ENCODE results near the gene LCN6.

Gene LCN6

DNA sequence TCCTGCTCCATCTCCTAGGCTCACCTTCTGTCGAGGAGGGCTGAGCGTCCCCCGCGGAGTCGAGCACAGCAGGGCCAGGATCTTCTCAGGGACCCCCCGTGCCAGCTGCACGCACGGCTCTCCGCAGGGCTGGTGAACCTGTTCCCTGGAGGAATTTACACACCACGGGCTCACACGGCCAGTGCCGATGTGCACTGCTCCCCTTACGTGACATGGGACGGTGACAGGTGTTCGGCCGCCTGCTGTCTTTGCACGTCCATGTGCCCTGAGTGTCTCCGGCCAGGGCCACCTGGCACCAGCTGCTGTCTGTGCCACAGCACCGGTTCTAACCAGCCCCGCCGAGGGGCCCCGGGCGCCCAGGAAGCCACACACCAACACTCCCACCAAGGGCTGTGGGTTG is 52.4 kb downstream of the LCN6 start:
- Histone ChIP-seq H4K91ac (ENCODE audit: low read depth, low read length) (no peak overlapping the region), H3K79me2 (ENCODE audit: control insufficient read depth, insufficient read depth, low read length, poor library complexity) (no peaks in the 10 kb centered on the region), H3K4me3 (ENCODE audit: low read depth, low read length) (no peak overlapping the region), H3K9me3 (ENCODE audit: insufficient read depth, low read depth, low read length) (peaks cover 6% of the 10 kb centered on the region), H3K4me2 (ENCODE audit: low read length) (no peak overlapping the region), H3K4ac (ENCODE audit: low read depth, low read length) (no peak overlapping the region), H3K27me3 (ENCODE audit: insufficient read depth, low read length) (no peaks in the 10 kb centered on the region), H3K14ac (ENCODE audit: low read length) (no peak overlapping the region), H3K9ac (ENCODE audit: low read length) (no peak overlapping the region), H3K4me1 (ENCODE audit: control insufficient read depth in 1 of 2, insufficient read depth in 2 of 2, low read length in 2 of 2) (peaks cover 3 to 9% of the 10 kb centered on the region in 2 experiments), H2BK120ac (ENCODE audit: insufficient read depth, low read length, poor library complexity) (no peak overlapping the region), H2AK5ac (ENCODE audit: low read length) (no peak overlapping the region), H3K18ac (ENCODE audit: low read length) (no peak overlapping the region), H2BK5ac (ENCODE audit: low read depth, low read length, poor library complexity) (no peak overlapping the region), H3K23ac (ENCODE audit: low read length) (no peak overlapping the region), H2BK12ac (ENCODE audit: low read length) (no peak overlapping the region), H4K8ac (ENCODE audit: low read depth, low read length) (no peak overlapping the region), H3K79me1 (ENCODE audit: low read length) (no peaks in the 10 kb centered on the region), H3K27ac (ENCODE audit: low read depth, low read length) (no peak overlapping the region), H2AFZ (ENCODE audit: insufficient read depth, low read length, poor library complexity) (no peak overlapping the region), H4K12ac (ENCODE audit: low read depth, low read length) (no peak overlapping the region), H3K36me3 (ENCODE audit: control insufficient read depth in 1 of 2, insufficient read depth in 2 of 2, low read length in 2 of 2) (no peaks in the 10 kb centered on the region)
- no peak for DNase-seq
- WGBS (ENCODE audit: extremely low coverage, insufficient coverage, insufficient read length) = no CpG with 5 or more reads among the region's 23 CpGs

DNA sequence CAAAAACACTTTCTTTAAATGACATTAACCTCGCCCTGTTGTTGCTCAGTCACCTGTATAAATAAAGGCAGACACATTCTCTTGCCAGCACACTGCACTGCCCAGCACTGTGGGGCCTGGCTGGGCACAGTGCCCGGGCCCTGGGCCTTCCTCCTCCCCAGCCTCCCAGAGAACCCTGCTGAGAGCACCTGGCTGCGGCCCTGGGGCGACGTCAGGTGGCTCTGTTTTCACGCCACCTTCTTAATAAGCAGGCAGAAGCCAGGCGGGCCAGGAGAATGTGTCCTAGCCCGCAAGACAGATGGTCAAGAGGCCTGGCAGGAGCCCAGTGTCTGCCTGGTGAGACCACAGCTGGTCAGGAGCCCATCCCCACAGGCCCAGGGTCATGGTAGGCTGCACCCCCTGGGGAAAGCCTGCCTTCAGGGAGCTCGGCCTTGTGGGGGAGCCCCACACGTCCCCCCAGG is 52.9 kb downstream of the LCN6 start:
- no peaks in the 10 kb centered on the region for H3K27me3 ChIP-seq (ENCODE audit: insufficient read depth, low read length)
- H3K18ac ChIP-seq (ENCODE audit: low read length) = no peak overlapping the region
- no peak overlapping the region for H2BK12ac ChIP-seq (ENCODE audit: low read length)
- no peaks in the 10 kb centered on the region for H3K36me3 ChIP-seq (ENCODE audit: control insufficient read depth in 1 of 2, insufficient read depth in 2 of 2, low read length in 2 of 2)
- H3K23ac ChIP-seq (ENCODE audit: low read length) = no peak overlapping the region
- H3K27ac ChIP-seq (ENCODE audit: low read depth, low read length) = no peak overlapping the region
- H3K9me3 ChIP-seq (ENCODE audit: insufficient read depth, low read depth, low read length) = peaks cover 6% of the 10 kb centered on the region
- no peak overlapping the region for H4K8ac ChIP-seq (ENCODE audit: low read depth, low read length)
- H3K4me1 ChIP-seq (ENCODE audit: control insufficient read depth in 1 of 2, insufficient read depth in 2 of 2, low read length in 2 of 2) = peaks cover 3 to 9% of the 10 kb centered on the region in 2 experiments
- H3K79me1 ChIP-seq (ENCODE audit: low read length) = no peaks in the 10 kb centered on the region
- no peak overlapping the region for H3K9ac ChIP-seq (ENCODE audit: low read length)
- no CpG with 5 or more reads among the region's 10 CpGs for WGBS (ENCODE audit: extremely low coverage, insufficient coverage, insufficient read length)
- H4K12ac ChIP-seq (ENCODE audit: low read depth, low read length) = no peak overlapping the region
- H3K4ac ChIP-seq (ENCODE audit: low read depth, low read length) = no peak overlapping the region
- H2BK5ac ChIP-seq (ENCODE audit: low read depth, low read length, poor library complexity) = no peak overlapping the region
- H3K4me2 ChIP-seq (ENCODE audit: low read length) = no peak overlapping the region
- no peak overlapping the region for H3K4me3 ChIP-seq (ENCODE audit: low read depth, low read length)
- no peak overlapping the region for H2BK120ac ChIP-seq (ENCODE audit: insufficient read depth, low read length, poor library complexity)
- no peaks in the 10 kb centered on the region for H3K79me2 ChIP-seq (ENCODE audit: control insufficient read depth, insufficient read depth, low read length, poor library complexity)
- no peak overlapping the region for H3K14ac ChIP-seq (ENCODE audit: low read length)
- no peak overlapping the region for H2AFZ ChIP-seq (ENCODE audit: insufficient read depth, low read length, poor library complexity)
- no peak overlapping the region for H2AK5ac ChIP-seq (ENCODE audit: low read length)
- no peak overlapping the region for H4K91ac ChIP-seq (ENCODE audit: low read depth, low read length)
- no peak for DNase-seq

GRCh38 chr9:136694872-136695247 is 53.5 kb downstream of the LCN6 start:
- DNase-seq = no peak
- no peak overlapping the region for H2BK12ac ChIP-seq (ENCODE audit: low read length)
- H3K9ac ChIP-seq (ENCODE audit: low read length) = no peak overlapping the region

GRCh38 chr9:136694163-136694871 is 54.0 kb downstream of the LCN6 start:
- Histone ChIP-seq H3K27ac (ENCODE audit: low read depth, low read length) (no peak overlapping the region), H3K27me3 (ENCODE audit: insufficient read depth, low read length) (no peaks in the 10 kb centered on the region), H3K9ac (ENCODE audit: low read length) (no peak overlapping the region), H3K23ac (ENCODE audit: low read length) (no peak overlapping the region), H3K4ac (ENCODE audit: low read depth, low read length) (no peak overlapping the region), H3K79me2 (ENCODE audit: control insufficient read depth, insufficient read depth, low read length, poor library complexity) (no peaks in the 10 kb centered on the region), H4K8ac (ENCODE audit: low read depth, low read length) (no peak overlapping the region), H3K14ac (ENCODE audit: low read length) (no peak overlapping the region), H4K12ac (ENCODE audit: low read depth, low read length) (no peak overlapping the region), H2AK5ac (ENCODE audit: low read length) (no peak overlapping the region), H3K36me3 (ENCODE audit: control insufficient read depth in 1 of 2, insufficient read depth in 2 of 2, low read length in 2 of 2) (no peaks in the 10 kb centered on the region), H3K4me3 (ENCODE audit: low read depth, low read length) (no peak overlapping the region), H3K9me3 (ENCODE audit: insufficient read depth, low read depth, low read length) (peaks cover 6% of the 10 kb centered on the region), H3K18ac (ENCODE audit: low read length) (no peak overlapping the region), H2BK120ac (ENCODE audit: insufficient read depth, low read length, poor library complexity) (no peak overlapping the region), H4K91ac (ENCODE audit: low read depth, low read length) (no peak overlapping the region), H2BK5ac (ENCODE audit: low read depth, low read length, poor library complexity) (no peak overlapping the region), H3K4me2 (ENCODE audit: low read length) (no peak overlapping the region), H2AFZ (ENCODE audit: insufficient read depth, low read length, poor library complexity) (no peak overlapping the region), H2BK12ac (ENCODE audit: low read length) (no peak overlapping the region), H3K4me1 (ENCODE audit: control insufficient read depth in 1 of 2, insufficient read depth in 2 of 2, low read length in 2 of 2) (peaks cover 3 to 9% of the 10 kb centered on the region in 2 experiments), H3K79me1 (ENCODE audit: low read length) (no peaks in the 10 kb centered on the region)
- no CpG with 5 or more reads among the region's 32 CpGs for WGBS (ENCODE audit: extremely low coverage, insufficient coverage, insufficient read length)
- DNase-seq = peak; percentile 6 to 43

More at GRCh38 chr9:136694872-136695247, 53.5 kb downstream of the LCN6 start:
- no peak overlapping the region for H3K23ac ChIP-seq (ENCODE audit: low read length)
- peaks cover 6% of the 10 kb centered on the region for H3K9me3 ChIP-seq (ENCODE audit: insufficient read depth, low read depth, low read length)
- H3K27me3 ChIP-seq (ENCODE audit: insufficient read depth, low read length) = no peaks in the 10 kb centered on the region
- H3K18ac ChIP-seq (ENCODE audit: low read length) = no peak overlapping the region
- no CpG with 5 or more reads among the region's 11 CpGs for WGBS (ENCODE audit: extremely low coverage, insufficient coverage, insufficient read length)
- no peak overlapping the region for H4K8ac ChIP-seq (ENCODE audit: low read depth, low read length)
- no peak overlapping the region for H4K91ac ChIP-seq (ENCODE audit: low read depth, low read length)
- no peak overlapping the region for H4K12ac ChIP-seq (ENCODE audit: low read depth, low read length)
- no peak overlapping the region for H3K4ac ChIP-seq (ENCODE audit: low read depth, low read length)
- no peak overlapping the region for H2AFZ ChIP-seq (ENCODE audit: insufficient read depth, low read length, poor library complexity)
- no peak overlapping the region for H2BK5ac ChIP-seq (ENCODE audit: low read depth, low read length, poor library complexity)
- no peaks in the 10 kb centered on the region for H3K79me1 ChIP-seq (ENCODE audit: low read length)
- no peak overlapping the region for H3K27ac ChIP-seq (ENCODE audit: low read depth, low read length)
- H3K79me2 ChIP-seq (ENCODE audit: control insufficient read depth, insufficient read depth, low read length, poor library complexity) = no peaks in the 10 kb centered on the region
- H2AK5ac ChIP-seq (ENCODE audit: low read length) = no peak overlapping the region
- H3K4me2 ChIP-seq (ENCODE audit: low read length) = no peak overlapping the region
- no peak overlapping the region for H3K4me3 ChIP-seq (ENCODE audit: low read depth, low read length)
- H3K14ac ChIP-seq (ENCODE audit: low read length) = no peak overlapping the region
- H2BK120ac ChIP-seq (ENCODE audit: insufficient read depth, low read length, poor library complexity) = no peak overlapping the region
- H3K36me3 ChIP-seq (ENCODE audit: control insufficient read depth in 1 of 2, insufficient read depth in 2 of 2, low read length in 2 of 2) = no peaks in the 10 kb centered on the region
- peaks cover 3 to 9% of the 10 kb centered on the region in 2 experiments for H3K4me1 ChIP-seq (ENCODE audit: control insufficient read depth in 1 of 2, insufficient read depth in 2 of 2, low read length in 2 of 2)
